ENCODE data around the gene MAS1. TPM values are rescaled to one million over a fixed set of nuclear protein-coding genes. Genes with fewer than 3 reads are reported as not detected.

MAS1 gene
- total and polyA plus RNA-seq, 2 donors (not counting 3 experiments of a cell fraction or from before 2014, with no cell fraction given) = not detected

GRCh38 chr6:159871906-159872305, 18.9 kb upstream of the MAS1 start:
- dilution Hi-C loops (cut with MboI; ENCODE audit: extremely low pct_ligation_motif_present, low sequenced_read_pairs) = no loop called here
- intact Hi-C loops (cut with micrococcal nuclease) = no loop called here
- FAIRE-seq = no peak
- H3K27me3 ChIP-seq (ENCODE audit: control insufficient read depth in 2 of 2, insufficient read depth in 2 of 2, low read length in 2 of 2) = no peaks in the 10 kb centered on the region
- H3K79me2 ChIP-seq (ENCODE audit: control insufficient read depth, insufficient read depth, low read length) = no peaks in the 10 kb centered on the region
- ChIA-PET POLR2A (no interaction called here), CTCF (interaction anchor here (0.5 to 0.8 kb wide), 2 partner anchors 228 to 662 kb away, joined by 3 read pairs; no protein-coding TSS in a partner anchor)
- TF ChIP-seq POLR2AphosphoS5 (IDR thresholded peaks at IDR 0.05; ENCODE audit: insufficient read depth, low read depth, low read length) (no peak), POLR2A (IDR thresholded peaks at IDR 0.05; ENCODE audit: low read depth, low read length) (no peak), MYC (IDR thresholded peaks at IDR 0.05; ENCODE audit: low read depth, low read length) (no peak), JUN (IDR thresholded peaks at IDR 0.05; ENCODE audit: borderline replicate concordance, insufficient read depth, insufficient read length, low read depth) (no peak)
- no TSS peak for BruUV-seq (replicated peaks)
- H2AFZ ChIP-seq (ENCODE audit: low read depth, low read length) = no peak overlapping the region
- no peak overlapping the region for H3K4me2 ChIP-seq (ENCODE audit: insufficient read depth, low read length)
- no peaks in the 10 kb centered on the region for H4K20me1 ChIP-seq (replicated peaks; ENCODE audit: control insufficient read depth, extremely low read depth, insufficient read depth, low read length)
- no peak overlapping the region for H3K4me3 ChIP-seq (replicated peaks in 1 of 3; ENCODE audit: insufficient read depth in 1 of 3, low read depth in 1 of 3, low read length in 3 of 3)
- H3K9me1 ChIP-seq (replicated peaks; ENCODE audit: control insufficient read depth, extremely low read depth, insufficient read depth, low read length) = no peaks in the 10 kb centered on the region
- no peaks in the 10 kb centered on the region for H3K36me3 ChIP-seq (ENCODE audit: control insufficient read depth in 2 of 2, extremely low read depth in 1 of 2, insufficient read depth in 2 of 2, low read length in 2 of 2)
- H3K9ac ChIP-seq (replicated peaks; ENCODE audit: extremely low read depth, insufficient read depth, low read length) = no peak overlapping the region
- H3K4me1 ChIP-seq (ENCODE audit: control insufficient read depth, extremely low read depth, insufficient read depth, low read length) = no peaks in the 10 kb centered on the region
- no peak for DNase-seq (ENCODE audit: low read depth, low spot score)
- H3K9me3 ChIP-seq (replicated peaks; ENCODE audit: control insufficient read depth, insufficient read depth, low read length) = no peaks in the 10 kb centered on the region
- H3K27ac ChIP-seq (ENCODE audit: insufficient read depth, low read depth, low read length) = no peak overlapping the region

GRCh38 chr6:159874435-159874834, 16.4 kb upstream of the MAS1 start:
- no peaks in the 10 kb centered on the region for H3K9me3 ChIP-seq (replicated peaks; ENCODE audit: control insufficient read depth, insufficient read depth, low read length)
- BruUV-seq (replicated peaks) = no TSS peak
- intact Hi-C loops (cut with micrococcal nuclease) = no loop called here
- H3K36me3 ChIP-seq (ENCODE audit: control insufficient read depth in 2 of 2, extremely low read depth in 1 of 2, insufficient read depth in 2 of 2, low read length in 2 of 2) = no peaks in the 10 kb centered on the region
- H2AFZ ChIP-seq (ENCODE audit: low read depth, low read length) = no peak overlapping the region
- no peak overlapping the region for H3K9ac ChIP-seq (replicated peaks; ENCODE audit: extremely low read depth, insufficient read depth, low read length)
- H3K4me3 ChIP-seq (replicated peaks in 1 of 3; ENCODE audit: insufficient read depth in 1 of 3, low read depth in 1 of 3, low read length in 3 of 3) = no peak overlapping the region
- no peaks in the 10 kb centered on the region for H3K4me1 ChIP-seq (ENCODE audit: control insufficient read depth, extremely low read depth, insufficient read depth, low read length)
- no peaks in the 10 kb centered on the region for H3K27me3 ChIP-seq (ENCODE audit: control insufficient read depth in 2 of 2, insufficient read depth in 2 of 2, low read length in 2 of 2)
- dilution Hi-C loops (cut with MboI; ENCODE audit: extremely low pct_ligation_motif_present, low sequenced_read_pairs) = no loop called here
- no peak for DNase-seq (ENCODE audit: low read depth, low spot score)
- no peak for FAIRE-seq
- TF ChIP-seq MAX (IDR thresholded peaks at IDR 0.05; ENCODE audit: insufficient read depth, insufficient read length) (no peak), POLR2A (IDR thresholded peaks at IDR 0.05; ENCODE audit: low read depth, low read length) (no peak), EZH2 (IDR thresholded peaks at IDR 0.05; ENCODE audit: borderline replicate concordance, low read depth, low read length, severe bottlenecking) (no peak), GATA2 (IDR thresholded peaks at IDR 0.05; ENCODE audit: insufficient read depth, insufficient read length, low read depth, low read length) (no peak), JUN (IDR thresholded peaks at IDR 0.05; ENCODE audit: borderline replicate concordance, insufficient read depth, insufficient read length, low read depth) (no peak), FOS (IDR thresholded peaks at IDR 0.05; ENCODE audit: borderline replicate concordance, insufficient read depth, low read length) (no peak), POLR2AphosphoS5 (IDR thresholded peaks at IDR 0.05; ENCODE audit: insufficient read depth, low read depth, low read length) (no peak)
- no peaks in the 10 kb centered on the region for H4K20me1 ChIP-seq (replicated peaks; ENCODE audit: control insufficient read depth, extremely low read depth, insufficient read depth, low read length)
- no peaks in the 10 kb centered on the region for H3K9me1 ChIP-seq (replicated peaks; ENCODE audit: control insufficient read depth, extremely low read depth, insufficient read depth, low read length)
- H3K79me2 ChIP-seq (ENCODE audit: control insufficient read depth, insufficient read depth, low read length) = no peaks in the 10 kb centered on the region
- ChIA-PET POLR2A (no interaction called here), CTCF (no interaction called here)
- H3K4me2 ChIP-seq (ENCODE audit: insufficient read depth, low read length) = no peak overlapping the region
- no peak overlapping the region for H3K27ac ChIP-seq (ENCODE audit: insufficient read depth, low read depth, low read length)
